GM21717 (cell line): Measurements from ENCODE around the gene SPR.

Experiments used
- ATAC-seq: cut with Tn5 transposase; IDR thresholded peaks from one replicate; pipeline ENCODE4 v1.9.1; 2021; ENCODE audit warnings: mild to moderate bottlenecking, moderate library complexity; ENCODE audit not compliant: unreplicated experiment

Gene SPR

DNA sequence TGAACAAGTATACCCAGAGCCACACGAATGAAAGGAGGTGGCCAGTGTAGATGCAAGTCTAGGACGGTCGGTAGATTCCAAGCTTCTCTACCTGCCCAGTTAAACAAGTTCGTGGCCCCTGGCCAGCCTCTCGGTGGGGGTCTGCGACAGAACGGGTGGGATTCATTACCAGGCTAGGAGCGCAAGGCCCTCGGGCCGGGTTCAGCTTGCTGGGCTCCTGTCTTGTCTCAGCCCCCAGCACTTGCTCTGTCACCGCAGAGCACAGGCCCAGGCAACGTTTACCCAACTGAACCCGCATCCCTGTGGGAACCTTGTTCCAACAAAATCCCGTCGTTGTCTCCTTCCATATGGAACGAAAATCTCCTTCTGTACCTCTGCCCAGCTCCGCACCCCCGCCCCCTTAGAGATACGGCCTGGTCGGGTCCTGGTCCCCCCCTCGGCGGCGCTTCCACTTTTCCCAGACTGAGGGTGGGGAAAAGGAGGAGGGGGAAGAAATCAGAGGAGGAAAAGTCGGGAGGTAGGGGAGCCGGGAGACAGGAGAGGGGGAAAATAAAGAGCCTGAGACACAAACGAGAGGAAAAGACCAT lies 28.2 kb downstream of the SPR start:
- no peak for ATAC-seq

DNA sequence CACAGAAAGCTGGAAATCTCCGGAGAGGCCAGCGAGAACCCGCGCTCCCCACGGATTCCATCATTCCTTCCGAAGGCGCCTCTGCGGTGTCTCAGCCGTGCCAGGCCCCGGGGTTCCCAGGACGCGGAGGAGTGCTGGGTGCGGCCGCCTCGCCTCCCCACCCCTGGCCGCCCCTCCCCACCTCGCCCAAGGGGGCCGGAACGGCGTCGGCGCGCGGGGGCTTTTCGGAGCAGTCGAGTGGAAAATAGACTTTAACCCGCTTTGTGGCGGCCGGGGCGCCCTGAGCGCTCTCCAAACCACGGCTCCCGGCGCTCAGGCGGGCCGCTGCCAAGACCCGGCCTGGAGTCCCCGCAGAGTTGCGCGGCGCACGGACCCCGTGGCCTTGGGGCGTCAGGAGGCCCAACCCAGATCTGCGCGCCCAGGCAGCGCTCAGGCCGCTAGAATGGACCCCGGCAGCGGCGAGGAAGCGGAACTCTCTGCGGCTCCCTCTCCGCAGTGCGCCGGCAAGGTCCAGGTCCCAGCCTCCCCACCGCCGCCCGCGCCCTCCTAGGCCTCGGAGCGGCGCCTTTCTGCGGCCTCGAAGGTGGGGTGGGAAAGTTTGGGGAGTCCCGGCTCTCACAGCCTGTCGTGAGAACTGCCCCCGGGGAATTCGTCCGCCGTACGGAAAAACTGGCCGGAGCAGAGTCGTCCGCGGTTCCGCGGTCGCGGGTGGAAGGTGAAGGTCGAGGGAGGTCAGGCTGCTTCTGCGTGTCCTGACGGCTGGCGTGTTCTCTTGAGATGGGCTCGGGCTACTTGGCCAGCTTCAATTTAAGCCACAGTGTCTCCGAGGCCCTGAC lies 28.9 kb downstream of the SPR start:
- peak; percentile 66 for ATAC-seq

DNA sequence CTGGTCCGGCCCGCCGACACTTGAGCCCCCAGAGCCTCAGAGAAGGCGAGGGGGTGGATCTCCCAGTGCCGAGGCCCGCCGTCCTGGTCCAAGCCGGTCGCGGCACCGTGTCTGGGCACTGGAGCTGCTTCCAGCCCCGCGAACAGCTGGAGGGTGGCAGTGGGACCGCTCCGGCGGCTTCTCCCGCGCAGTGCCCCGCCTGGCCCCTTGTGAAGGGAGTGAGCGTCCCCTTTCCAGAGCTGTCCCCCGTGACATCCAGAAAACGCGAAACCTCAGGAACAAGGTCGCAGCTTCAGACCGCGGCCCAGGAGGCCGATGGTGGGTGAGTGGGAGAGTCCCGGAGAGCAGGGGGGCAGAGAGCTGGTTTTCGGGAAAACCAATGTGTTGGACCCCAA lies 29.5 kb downstream of the SPR start:
- peak; percentile 14 for ATAC-seq

DNA sequence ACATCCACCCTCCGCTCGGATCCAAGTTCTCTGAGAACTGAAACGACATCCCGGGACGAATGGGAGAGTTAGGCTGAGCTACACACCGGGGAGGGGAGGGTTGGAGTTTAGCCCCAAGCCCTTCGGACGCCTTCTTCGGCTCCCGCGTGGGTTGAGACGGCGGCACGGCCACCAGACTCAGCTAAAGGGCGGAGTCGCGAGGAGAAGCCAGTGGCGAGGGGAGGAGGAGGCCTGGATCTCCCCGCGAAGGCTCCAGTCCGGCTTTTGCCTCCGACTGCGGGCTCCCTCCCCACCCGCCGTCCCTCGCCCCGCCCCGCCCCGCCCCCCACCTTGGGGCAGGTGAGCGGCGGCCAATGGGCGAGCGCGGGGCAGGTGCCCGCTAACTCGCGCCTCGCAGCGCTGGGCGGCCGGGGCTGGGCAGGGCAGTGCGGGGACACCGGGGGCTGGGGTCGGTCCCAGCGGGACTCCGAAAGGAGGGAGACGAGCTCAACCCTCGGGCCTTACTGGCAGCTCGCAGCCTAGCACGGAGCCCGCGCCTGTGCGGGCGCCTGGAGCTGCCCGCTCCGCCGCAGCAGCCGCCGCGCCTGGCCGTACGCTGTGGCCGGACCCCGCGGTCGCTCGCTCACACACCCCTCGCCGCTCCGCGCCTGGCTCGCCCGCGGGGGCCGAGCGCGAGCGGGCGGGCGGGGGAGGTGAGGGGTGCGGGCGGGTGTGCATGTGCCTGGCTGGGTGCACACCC lies 30.1 kb downstream of the SPR start, which contains the start of gene EMX1:
EMX1 (plus strand) TSS at position 382 of the 739 bp plus-strand sequence; CDS start at position 716, 334 bp downstream.
- peak; percentile 39 for ATAC-seq

DNA sequence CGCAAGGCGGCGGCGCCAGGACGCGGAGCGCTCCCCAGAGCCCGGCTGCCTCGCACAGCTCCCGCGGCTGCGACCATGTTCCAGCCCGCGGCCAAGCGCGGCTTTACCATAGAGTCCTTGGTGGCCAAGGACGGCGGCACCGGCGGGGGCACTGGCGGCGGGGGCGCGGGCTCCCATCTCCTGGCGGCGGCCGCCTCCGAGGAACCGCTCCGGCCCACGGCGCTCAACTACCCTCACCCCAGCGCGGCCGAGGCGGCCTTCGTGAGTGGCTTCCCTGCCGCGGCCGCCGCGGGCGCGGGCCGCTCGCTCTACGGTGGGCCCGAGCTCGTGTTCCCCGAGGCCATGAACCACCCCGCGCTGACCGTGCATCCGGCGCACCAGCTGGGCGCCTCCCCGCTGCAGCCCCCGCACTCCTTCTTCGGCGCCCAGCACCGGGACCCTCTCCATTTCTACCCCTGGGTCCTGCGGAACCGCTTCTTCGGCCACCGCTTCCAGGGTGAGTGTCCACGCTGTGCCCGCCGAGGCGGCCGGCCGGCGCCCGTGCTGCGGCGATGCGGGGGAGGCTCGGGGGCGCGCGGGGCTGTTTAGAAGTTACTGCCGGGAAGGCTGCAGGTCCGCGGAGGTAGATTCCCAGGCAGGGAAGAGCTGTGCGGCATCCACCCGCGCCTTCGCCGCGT lies 30.8 kb downstream of the SPR start:
- ATAC-seq = no peak

DNA sequence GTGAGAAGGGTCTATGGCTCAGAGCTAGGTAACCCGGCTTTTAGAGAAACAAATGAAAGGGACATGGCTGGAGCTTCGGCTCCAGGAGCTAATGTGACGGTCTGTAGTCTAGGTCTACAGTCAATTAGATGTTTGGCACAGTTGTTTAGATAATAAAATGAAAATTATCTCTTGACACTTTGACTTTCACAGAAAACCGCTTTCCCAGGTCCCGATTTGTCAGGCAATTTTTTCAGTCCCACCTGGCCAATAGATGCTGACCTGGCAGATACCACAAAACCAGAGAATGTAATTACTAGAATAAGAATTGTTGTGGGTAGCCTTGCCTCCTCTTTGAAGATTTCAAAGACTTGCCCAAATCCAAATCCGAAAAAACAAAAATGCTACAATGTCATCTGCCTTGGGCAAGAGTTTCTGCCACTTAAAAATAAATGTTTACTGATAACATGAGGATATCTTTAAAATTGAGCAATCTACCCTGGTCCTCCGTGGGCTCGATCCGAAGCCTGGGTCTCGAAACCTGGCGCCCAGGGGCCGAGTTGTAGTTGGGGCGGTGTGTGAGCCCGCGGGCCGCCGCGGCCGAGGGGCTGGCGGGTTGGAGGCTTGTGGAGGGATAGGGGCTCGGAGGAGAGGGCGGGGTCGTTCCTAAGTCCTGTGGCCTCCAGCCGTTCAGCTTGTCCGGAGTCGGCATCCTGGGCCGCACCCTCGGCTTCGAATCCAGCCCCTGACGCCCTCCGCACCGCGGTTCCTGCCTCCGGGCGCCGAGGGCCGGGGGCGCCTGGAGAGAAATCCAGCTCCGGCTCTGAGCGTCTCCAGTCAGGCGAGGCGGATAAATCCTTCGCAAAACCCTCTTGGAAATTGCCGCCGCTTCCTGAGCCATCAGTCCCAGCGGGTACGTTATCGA lies 32.5 kb downstream of the SPR start:
- no peak for ATAC-seq

DNA sequence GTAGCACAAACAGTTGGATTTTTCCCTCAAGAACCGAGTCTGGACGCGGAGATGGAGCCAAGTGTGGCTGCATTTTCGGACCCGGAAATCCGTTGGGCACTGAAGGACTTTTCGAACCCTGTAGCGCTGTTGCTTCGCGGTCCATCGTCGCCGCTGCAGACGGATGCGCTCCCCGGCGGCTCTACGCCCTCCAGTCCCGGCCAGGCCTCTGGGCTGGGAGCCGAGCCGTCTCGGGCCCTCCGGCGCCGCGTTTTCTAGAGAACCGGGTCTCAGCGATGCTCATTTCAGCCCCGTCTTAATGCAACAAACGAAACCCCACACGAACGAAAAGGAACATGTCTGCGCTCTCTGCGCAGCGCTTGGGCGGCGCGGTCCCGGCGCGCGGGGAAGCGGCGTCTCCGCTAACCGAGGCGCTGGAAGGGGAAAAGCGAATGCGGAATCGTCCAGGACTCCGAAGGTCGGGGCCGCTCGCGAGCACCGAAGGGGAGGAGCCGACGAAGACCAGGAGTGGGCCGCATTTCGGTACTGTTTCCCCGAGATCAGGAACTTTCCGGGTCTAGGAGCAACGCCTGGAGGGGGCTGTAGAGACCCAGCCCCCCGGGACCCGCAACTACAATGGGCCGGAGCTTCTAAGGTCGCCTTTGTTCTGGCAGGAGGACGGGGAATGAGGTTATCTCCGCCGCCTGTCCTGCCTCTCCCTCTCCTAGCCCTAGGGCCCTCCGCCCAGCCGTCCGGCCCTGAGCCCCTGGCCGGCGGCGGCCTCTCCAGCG lies 33.3 kb downstream of the SPR start:
- ATAC-seq = no peak

DNA sequence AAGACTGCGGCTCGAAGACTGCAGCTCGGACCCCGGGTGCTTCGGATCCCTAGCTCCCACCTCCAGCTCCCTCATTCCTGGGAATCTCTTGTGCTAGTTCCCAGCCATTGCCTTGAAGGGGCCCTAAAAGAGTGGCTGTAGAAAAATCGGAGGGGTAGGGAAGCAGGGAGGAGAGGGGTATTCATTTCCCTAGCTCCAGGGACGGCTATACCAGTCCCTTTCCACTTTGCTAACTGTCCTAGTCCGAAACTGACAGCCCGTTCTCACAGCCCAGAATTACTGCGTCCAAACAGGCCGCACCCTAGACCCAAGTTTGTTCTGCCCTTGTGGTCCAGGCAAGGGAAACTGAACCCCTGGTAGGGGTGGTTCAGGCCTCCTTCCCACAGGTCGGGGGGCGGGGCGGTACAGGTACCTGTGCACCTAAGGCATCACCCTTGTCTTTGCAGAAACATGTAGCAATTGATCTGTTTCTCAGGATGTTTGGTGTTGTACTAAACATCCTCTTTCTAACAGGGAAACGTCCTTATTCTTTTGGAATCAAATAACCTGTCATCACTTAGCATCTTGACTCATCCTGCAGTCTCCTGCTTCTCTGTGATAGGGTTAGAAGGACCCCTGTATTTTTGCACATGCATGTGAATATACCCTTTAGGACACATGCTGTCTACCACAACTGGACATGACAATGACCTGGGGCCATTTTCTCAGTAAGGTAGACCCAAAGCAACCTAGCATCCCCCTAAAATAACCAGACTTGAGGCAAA lies 34.1 kb downstream of the SPR start:
- no peak for ATAC-seq

DNA sequence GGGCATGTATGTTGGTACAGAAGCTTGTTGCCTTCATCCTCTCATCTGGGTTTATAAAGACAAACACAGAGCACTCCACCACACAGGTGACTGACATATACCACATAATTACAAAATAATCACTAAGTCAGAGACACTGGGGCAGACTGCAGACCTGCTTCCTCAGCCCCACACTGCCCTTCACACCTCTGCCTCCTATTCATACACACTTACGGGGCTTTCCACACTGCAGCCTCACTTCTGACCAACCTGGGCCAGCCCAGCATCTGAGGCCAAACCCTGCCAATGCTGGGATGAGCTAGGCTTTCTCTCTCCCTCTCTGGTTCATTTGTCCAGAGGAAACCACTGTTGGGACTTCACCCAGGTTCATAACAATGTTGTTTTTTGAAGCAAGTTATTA lies 34.6 kb downstream of the SPR start:
- no peak for ATAC-seq

DNA sequence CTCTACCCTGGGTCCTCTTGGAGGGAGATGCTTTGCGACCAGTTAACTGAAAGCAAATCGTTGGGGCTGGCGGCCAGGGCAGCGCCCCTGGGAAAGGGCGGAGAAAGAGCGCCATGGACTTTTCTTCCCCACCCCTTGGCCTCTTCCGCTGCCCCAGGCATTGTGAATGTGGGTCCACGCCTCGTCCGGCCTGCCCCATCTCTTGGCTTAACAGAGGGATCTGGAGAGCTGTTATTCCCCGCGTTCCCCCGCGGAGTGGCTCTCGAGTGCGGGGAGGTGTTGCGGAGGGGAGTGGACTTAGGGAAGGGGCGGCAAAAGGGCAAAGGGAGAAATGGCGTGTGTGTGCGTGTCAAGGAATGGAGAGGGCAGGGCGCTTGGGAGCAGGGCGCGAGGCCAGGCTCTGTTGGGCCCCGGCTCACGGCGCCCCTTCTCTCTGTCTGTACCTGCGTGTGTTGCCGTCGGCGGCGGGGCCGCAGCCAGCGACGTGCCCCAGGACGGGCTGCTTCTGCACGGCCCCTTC lies 36.7 kb downstream of the SPR start:
- peak; percentile 59 for ATAC-seq

DNA sequence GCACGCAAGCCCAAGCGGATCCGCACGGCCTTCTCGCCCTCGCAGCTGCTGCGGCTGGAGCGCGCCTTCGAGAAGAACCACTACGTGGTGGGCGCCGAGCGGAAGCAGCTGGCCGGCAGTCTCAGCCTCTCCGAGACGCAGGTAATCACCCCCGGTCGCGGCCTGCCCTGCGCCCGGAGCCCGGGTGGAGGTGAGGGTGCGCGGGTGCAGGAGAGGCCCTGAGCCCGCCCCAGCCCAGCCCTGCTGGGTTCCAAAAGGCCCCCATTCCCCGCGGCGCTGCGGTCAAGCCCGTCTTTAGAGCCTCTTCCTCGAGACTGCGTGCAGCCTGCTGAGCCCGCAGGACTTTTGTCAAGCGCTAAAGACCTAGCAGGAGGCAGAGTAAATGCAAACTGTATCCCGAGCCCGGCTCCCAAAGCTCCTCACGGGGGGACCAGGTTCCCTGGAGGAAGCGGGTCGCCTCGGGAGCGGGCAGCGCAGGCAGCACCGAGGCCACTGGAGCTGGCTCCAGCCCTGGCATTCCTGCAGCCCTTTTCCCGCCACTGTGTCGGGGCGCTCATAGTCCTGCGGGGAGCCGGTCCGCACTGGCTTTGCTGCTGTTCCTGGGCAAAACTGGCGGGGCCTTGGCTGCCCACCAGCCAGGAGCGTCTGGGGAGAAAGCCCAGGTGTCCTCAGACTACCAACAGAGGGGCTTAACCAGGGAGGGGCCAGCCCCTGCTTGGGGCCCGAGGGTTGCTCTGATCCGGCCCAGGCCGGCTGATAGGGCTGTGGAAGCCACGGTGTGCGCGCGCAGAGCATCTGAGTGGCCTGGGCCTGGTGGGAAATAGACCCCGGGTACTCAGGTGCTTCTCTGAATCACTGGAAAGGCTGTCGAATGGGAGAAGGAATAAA lies 37.4 kb downstream of the SPR start:
- no peak for ATAC-seq

DNA sequence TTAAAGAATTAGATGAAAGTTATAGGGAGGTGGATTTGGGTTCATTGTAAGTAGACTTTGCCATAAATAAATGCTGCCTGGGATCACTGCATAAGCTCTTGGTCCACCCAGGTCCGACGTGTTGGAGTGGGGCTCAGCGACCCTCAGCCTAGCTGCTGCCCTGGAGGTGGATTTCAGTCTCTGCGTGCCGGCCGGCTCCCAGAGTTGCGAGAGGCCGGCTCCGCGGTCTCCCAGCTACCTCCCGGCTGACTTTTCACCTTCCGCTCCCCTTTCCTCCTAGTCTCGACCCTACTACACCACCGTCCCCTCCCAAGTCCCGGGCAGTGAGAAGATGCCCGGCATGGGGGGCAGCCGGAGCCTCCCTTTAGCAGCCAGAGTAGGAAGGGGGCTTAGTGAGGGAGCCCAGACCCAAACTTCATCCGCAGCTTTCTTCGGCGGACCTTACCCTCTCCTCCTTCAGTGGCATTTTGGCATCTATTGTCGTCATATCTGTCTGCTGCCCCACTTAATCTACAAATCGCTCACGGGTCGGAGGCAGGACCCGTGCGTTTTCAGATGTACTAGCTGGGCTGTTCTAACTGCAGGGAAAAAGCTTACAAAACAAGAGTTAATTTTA lies 38.2 kb downstream of the SPR start:
- ATAC-seq = no peak

DNA sequence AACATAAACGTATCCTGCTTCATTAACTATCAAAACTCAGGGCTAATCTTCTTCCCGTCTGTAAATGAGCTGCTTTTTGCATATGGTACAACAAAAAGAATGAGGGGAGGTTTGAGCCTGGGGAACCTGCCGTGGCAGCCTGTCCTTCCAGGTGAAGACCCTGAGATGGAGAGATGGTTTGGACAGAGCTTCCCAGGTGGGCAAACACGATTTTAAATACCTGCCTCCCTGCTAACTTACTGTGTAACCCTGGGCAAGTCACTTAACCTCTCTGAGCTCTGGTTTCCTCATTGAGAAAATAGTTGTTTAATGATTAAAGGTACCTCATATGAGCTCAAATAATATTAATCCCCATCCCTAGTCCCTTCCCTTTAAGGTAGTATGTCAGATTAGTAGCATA lies 39.2 kb downstream of the SPR start:
- ATAC-seq = no peak

DNA sequence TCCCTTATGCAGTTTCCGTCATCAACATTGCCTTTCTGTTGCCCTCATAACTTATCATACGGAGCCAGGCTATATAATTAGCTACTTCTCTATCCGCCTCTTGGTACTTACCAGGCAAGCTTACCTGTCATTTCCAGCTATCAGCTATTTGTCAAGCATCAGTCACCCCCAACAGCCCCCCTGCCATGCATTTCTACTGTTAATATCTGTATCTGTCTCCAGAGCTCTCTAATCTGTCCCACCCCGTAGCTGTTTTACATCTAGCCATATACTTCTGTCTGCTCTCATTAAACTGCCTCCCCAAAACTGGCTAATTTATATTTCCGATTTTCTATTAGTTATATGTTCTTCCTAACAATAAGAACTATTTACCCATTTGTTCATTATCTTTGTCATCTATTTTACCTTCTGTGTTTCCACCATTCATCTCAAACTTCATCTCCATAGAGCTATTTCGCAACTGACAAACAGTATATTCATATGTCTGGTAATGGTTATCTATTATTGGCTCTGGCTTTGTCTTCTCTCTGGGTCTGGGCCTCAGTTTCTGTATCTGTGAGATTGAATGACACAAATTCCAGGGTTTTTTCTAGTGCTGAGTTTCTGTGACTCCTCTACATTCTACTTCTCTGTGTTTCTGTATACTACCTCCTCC lies 39.7 kb downstream of the SPR start:
- ATAC-seq = no peak

DNA sequence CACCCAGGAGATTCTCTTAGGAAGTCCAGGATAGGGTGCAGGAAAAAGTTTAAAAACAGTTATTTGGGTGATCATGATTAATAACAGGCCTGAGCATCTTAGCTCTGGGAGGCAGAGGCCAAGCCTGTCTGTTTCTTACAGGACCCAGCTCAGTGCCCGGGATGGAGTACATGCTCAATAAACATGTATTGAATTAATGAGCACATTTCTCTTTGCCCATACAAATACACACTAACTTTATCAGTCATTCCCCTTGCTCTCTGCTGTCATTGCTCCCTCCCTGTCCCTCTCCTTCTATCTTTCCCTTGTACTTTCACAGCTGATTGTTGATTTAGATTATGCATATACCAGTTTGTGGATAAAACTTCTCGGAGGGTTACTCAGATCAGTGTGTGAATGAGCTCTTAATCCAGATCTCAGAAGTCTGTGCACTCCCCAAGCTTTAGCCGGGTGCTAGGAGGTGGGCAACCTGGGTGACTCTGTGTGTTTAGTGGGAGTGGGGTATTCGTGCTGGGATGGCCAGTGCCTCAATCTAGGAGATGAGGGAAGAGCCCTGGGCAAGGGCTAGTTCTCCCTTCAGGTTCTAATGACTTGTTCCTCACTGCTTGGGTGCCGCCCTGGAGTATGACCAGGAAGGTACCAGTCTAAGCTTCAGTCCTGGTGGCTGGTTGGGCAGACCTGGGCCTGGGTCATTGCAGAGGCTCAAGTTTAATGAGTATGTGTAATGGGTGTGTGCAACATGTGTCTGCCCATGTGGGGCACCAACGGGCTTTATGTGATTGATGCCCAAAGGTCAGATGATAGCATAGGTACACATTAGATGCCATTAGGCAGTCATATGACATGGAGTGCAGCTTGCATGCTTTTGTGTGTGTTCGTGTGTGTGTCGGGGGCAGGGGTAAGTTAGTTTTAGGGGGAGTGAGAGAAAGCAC lies 40.7 kb downstream of the SPR start:
- no peak for ATAC-seq

DNA sequence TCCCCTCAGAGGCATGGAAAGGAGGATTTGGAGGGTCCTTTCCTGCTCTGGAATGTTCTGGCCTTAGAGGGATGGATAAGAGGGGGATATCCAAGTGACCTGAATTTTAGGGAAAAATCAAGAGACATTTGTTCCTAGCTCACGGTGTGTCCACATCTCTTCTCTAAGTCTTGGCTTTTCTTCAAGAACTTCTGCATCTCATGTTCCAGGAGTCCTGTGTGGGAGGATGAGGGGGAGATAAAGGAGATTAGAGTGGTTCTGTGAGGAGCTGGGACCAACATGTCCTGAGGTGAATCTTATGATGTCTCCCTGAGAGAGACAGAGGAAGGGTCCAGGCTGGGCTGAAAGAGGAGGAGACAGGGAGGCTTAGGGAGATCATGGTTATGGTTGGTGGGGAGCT lies 41.8 kb downstream of the SPR start:
- ATAC-seq = no peak
